HepG2 (cell line): Measurements from ENCODE around the gene TAS2R60.

Experiments used
- ATF7 ChIP-seq, 2 experiments: fragments of 450-650 bp in 1 of 2; sonication (generic) in 1 of 2; formaldehyde crosslinking in 1 of 2; IDR thresholded peaks; 2 replicates each; pipeline versions ENCODE4 v1.4.0 to v1.6.1; 2016 to 2020; ENCODE audit warnings: antibody characterized with exemption in 1 of 2, mild to moderate bottlenecking in 1 of 2, missing genetic modification reagents in 1 of 2
- CEBPB ChIP-seq: IDR thresholded peaks from 2 replicates; pipeline ENCODE4 v1.6.1; 2011; ENCODE audit warnings: low read depth, low read length, improper control_type of control experiment, borderline replicate concordance
- CREM ChIP-seq, 2 experiments: sonication (generic) in 1 of 2; formaldehyde crosslinking in 1 of 2; IDR thresholded peaks; 2 replicates each; pipeline versions ENCODE4 v1.4.0 to v1.6.1; 2016 to 2020; ENCODE audit warnings: antibody characterized with exemption in 1 of 2, mild to moderate bottlenecking in 1 of 2, missing genetic modification reagents in 1 of 2
- CTCF ChIP-seq: sonication (generic); formaldehyde crosslinking; IDR thresholded peaks from 2 replicates; pipeline ENCODE4 v1.5.0; 2020; ENCODE audit warnings: mild to moderate bottlenecking, missing genetic modification reagents, moderate library complexity
- EZH2 ChIP-seq: conservative IDR thresholded peaks from 2 replicates; pipeline ENCODE4 v1.6.1; 2012; ENCODE audit warnings: mild to moderate bottlenecking, low read depth, low read length, moderate library complexity
- GPN1 ChIP-seq: sonication (generic); formaldehyde crosslinking; IDR thresholded peaks from 2 replicates; pipeline ENCODE4 v1.5.1; 2020; ENCODE audit warnings: missing genetic modification reagents, borderline replicate concordance
- MYNN ChIP-seq: sonication (generic); formaldehyde crosslinking; IDR thresholded peaks from 2 replicates; pipeline ENCODE4 v1.4.0; 2020; ENCODE audit warnings: mild to moderate bottlenecking, low read depth, missing genetic modification reagents
- NCOA2 ChIP-seq: sonication (generic); formaldehyde crosslinking; IDR thresholded peaks from 2 replicates; pipeline ENCODE4 v1.8.0; 2022; ENCODE audit warnings: inconsistent platforms
- POLR2A ChIP-seq, 2 experiments: IDR thresholded peaks; 2 replicates each; pipeline ENCODE4 v1.6.1; 2011; ENCODE audit warnings: low read depth in 2 of 2, low read length in 2 of 2, mild to moderate bottlenecking in 1 of 2, moderate library complexity in 1 of 2; ENCODE audit not compliant: insufficient read depth in 1 of 2
- ZFP1 ChIP-seq: IDR thresholded peaks from 2 replicates; pipeline ENCODE4 v1.6.1; 2016

- TF ChIP-seq POLR2A (IDR thresholded peaks at IDR 0.05; ENCODE audit: insufficient read depth in 1 of 2, low read depth in 2 of 2, low read length in 2 of 2) (no peak), EZH2 (no peak), ATF7 (IDR thresholded peaks at IDR 0.05) (no peak), ATF7 (CRISPR knock-in tag; IDR thresholded peaks at IDR 0.05) (no peak), CTCF (no peak), ZFP1 (no peak), CEBPB (no peak), CREM (IDR thresholded peaks at IDR 0.05) (no peak), CREM (CRISPR knock-in tag; IDR thresholded peaks at IDR 0.05) (no peak), MYNN (no peak), GPN1 (CRISPR knock-in tag) (no peak), NCOA2 (no peak)
These were observed 43.8 kb downstream of the TAS2R60 start for GRCh38 chr7:143487061-143487460.
